HG03103 (cell line): ENCODE data around the gene MMP21.

Experiments used
- ATAC-seq: cut with Tn5 transposase; IDR thresholded peaks from one replicate; pipeline ENCODE4 v1.9.1; 2021; ENCODE audit warnings: low read depth; ENCODE audit not compliant: unreplicated experiment

The MMP21 gene

GRCh38 chr10:125766511-125766910, 9.1 kb downstream of the MMP21 start:
- ATAC-seq = no peak

- no peak for ATAC-seq
These were observed 9.8 kb downstream of the MMP21 start for GRCh38 chr10:125765835-125766234.

GRCh38 chr10:125762692-125763648, 12.7 kb downstream of the MMP21 start:
- ATAC-seq = no peak

DNA sequence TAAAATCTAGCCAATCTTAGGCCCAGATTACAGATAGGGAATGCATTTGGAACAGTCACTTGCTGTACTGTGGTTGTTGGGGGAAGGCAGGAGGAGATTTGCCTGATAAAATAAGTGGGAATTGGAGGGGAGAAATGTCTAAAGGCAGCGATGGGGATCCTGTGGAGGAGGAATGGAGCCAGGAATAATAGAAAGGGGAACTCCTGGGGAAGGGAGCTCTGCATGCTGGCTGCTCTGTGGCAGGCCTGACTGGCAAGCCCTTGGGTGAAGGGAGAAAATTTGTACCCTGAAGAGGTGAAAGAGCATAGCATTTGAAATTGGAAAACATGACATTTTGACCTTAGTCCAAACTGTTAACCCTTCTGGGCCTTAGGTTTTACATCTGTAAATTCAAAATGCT, 13.7 kb downstream of the MMP21 start:
- no peak for ATAC-seq

- ATAC-seq = no peak
These were observed 17.9 kb downstream of the MMP21 start for GRCh38 chr10:125757742-125758141.

DNA sequence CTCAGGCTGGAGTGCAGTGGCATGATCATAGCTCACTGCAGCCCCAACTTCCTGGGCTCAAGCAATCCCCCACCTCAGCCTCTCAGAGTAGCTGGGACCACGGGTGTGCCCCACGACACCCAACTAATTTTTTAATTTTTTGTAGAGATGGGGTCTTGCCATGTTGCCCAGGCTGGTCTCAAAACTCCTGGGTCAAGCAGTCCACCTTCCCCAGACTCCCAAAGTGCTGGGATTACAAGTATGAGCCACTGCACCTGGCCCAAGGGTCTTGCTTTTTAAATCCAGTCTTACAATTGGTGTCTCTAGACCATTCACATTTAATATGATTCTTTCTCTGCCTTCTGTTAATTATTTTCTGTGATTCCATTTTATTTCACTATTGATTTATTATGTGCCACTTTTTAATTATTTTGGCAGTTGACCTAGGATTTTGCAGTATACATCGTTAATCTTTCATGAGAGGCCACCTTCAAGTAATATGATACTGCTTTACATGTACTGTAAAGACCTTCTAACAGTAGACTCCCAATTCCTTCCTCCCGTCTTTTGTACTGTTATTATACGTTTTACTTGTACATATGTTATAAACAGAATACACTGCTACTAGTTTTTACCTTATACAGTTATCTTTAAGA, 18.7 kb downstream of the MMP21 start:
- ATAC-seq = no peak

DNA sequence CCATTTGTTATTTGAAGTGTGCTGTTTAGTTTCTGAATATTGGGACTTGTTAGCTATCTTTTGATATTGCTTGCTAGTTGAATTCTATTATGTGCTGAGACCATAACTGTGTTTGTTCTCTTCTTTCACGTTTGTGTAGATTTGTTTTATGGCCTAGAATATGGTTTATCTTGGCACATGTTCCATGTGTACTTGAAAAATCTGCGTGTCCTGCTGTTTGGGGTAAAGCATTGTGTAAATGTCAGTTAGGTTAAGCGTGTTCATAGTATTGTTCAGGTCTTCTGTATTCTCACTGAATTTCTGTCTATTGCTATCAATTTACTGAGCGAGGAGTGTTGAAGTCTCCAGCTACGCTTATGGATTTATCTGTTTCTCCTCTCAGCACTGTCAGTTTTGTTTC, 19.4 kb downstream of the MMP21 start:
- ATAC-seq = no peak

DNA sequence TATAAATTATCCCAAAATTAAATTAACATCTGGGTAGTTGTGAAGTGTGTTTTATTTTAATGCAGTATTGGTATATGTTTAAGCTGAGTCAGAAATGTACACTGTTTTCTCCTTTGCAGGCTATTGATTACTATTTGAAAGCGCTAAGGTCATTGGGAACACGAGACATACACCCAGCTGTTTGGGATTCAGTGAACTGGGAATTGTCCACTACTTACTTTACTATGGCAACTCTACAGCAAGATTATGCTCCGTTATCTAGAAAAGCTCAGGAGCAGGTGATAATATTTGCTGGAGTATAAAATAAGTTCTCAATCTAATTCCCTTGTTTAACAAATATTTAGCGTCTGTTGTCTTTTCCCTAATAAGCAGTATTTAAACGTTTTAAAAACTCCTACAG, 28.2 kb downstream of the MMP21 start:
- no peak for ATAC-seq

GRCh38 chr10:125744909-125745308, 30.7 kb downstream of the MMP21 start:
- ATAC-seq = no peak

GRCh38 chr10:125742465-125742864, 33.2 kb downstream of the MMP21 start:
- ATAC-seq = no peak

DNA sequence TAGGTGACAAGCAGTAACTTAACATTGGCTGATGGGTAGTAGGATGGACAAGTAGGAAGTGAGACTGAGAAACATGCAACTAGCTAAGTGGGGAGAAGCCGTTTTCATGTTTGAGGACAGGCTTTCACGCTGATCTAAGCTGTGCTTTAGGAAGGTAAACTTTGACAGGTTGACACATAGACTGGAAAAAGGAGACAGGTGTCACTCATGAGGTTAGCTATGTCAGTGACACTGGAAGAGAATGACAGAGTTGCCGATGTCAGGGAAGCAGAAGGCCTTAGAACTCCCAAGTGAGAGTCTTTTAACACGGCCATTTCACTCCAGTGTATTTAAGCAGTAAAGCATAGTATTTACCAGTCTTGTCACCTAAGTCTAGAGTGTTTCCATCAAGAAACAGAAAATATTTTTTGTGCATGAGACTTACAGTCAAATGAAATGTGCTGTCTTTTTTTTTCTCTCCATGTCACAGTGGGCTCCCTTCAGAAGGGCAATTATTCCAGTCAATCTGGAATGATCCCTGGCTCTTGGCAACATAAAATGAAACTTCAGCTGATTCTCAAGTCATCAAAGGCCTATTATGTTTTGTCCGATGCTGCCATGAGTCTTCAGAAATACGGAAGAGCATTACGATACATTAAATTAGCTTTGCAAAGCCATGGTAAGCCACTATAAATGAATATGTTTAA, 35.5 kb downstream of the MMP21 start:
- ATAC-seq = no peak

GRCh38 chr10:125738206-125738605, 37.4 kb downstream of the MMP21 start:
- no peak for ATAC-seq

- ATAC-seq = no peak
These were observed 40.8 kb downstream of the MMP21 start for GRCh38 chr10:125734823-125735222.

DNA sequence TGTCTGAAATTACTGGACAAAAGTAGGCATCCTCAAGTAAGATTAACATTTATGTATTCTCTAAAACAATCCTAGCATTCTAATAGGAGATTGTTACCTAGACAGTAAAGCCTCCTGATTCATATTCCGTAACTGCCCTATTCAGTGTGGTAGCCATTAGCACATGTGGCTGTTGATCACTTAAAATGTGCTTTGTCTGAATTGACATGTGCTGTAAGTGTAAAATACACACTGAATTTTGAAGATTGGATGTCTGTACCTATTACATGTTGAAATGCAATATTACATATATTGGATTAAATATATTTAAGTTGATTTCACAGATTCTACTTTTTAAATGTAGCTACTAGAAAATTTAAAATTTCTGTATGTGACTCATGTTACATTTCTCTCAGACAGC, 41.5 kb downstream of the MMP21 start:
- no peak for ATAC-seq

DNA sequence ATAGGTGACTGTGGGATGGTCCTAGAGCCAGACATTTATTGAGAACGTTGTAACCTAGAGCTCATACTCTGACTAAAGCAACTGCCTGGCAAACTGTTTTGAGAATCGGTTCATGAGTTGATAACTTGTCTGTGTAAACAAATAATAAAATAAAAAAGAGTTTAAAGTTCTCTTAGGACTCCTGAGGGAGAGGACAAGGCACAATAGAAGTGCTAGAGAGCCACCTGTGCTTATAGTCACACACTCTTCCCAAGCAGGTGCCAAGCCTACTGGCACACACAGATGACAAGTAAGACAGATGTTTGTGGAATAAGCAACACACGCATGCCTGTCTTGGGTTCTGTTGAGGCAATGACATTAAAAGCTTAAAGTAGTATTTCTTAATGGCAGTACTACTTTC, 48.2 kb downstream of the MMP21 start:
- ATAC-seq = no peak

DNA sequence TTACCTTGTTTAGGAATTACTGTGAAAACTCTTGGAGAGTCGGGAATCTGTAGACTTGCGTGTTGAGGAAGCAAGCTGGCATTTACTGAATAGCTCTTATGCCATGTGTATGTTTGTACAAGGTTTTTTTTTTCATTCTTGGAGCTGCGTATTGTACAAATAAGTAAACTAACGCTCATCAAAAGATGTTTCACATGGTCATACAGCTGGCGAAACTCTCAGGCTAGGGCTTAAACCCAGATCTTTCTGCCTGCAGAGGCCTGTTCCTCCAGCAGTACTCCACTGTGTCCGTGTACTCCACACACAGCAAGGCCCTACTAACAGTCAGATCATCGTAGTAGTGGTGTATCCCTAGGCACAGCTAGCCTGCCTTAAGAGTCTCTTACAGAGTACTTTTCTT, 48.7 kb downstream of the MMP21 start:
- ATAC-seq = no peak

- ATAC-seq = no peak
These were observed 52.8 kb downstream of the MMP21 start for GRCh38 chr10:125722811-125723210.

DNA sequence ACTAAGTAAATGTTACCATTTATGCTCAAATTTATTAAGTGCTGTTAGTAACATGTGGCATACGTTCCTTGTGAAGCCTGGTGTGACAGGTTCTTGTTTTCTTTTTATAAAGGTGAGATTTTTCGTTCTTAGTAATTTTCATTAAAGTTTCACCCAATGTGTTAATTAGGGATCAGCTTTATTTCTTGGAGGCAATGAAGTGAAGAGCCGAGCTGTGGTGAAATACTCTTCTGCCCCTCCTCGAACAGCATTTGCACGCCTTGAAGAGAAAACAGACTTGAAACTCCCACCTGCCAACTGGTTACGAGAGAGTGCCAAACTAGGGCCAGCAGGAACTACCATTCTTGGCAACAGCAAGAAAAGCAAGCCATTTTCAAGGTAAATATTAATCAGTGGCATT, 54.6 kb downstream of the MMP21 start:
- ATAC-seq = peak; percentile 29

- ATAC-seq = no peak
These were observed 55.6 kb downstream of the MMP21 start for GRCh38 chr10:125720002-125720382.

GRCh38 chr10:125719173-125720001, 56.2 kb downstream of the MMP21 start, which contains the start of gene EDRF1:
Gene EDRF1, plus strand, starts transcription at chr10:125719709. Its CDS starts 99 bp downstream, at chr10:125719808.
- ATAC-seq = peak; percentile 91
